GM12878 (cell line): Measurements from ENCODE around the gene TTC33. TPM values are rescaled to one million over a fixed set of nuclear protein-coding genes. Genes with fewer than 3 reads are reported as not detected.

ENCODE experiments used
- ATAC-seq: fragments of 200-7000 bp; cut with Tn5 transposase; 3 replicates; pipeline ENCODE4 v1.9.1; 2020; ENCODE audit warnings: mild to moderate bottlenecking, moderate library complexity
- BruUV-seq: library from RNA; stranded (reverse); fragments of 400-500 nt; replicated peaks from 2 replicates; lab custom pipeline; 2021; lab: Mats Ljungman, UMichigan
- CTCF ChIA-PET: fragments of 300-600 bp; sonication (Branson Sonifier 250); formaldehyde crosslinking; extraction: SDS; loops from one replicate; lab custom pipeline; 2021; ENCODE audit warnings: inconsistent platforms; lab: Yijun Ruan, JAX
- POLR2A ChIA-PET: fragments of 350-600 bp; formaldehyde crosslinking; extraction: SDS; loops from one replicate; lab custom pipeline; 2021; ENCODE audit warnings: inconsistent platforms; lab: Charles Lee
- RAD21 ChIA-PET: fragments of 300-600 bp; sonication (Branson Sonifier 250); formaldehyde crosslinking; loops from one replicate; lab custom pipeline; 2023; ENCODE audit warnings: antibody characterized with exemption; ENCODE audit not compliant: unreplicated experiment; lab: Charles Lee
- SMC1A ChIA-PET: fragments of 300-600 bp; sonication (Branson Sonifier 250); formaldehyde crosslinking; loops from one replicate; lab custom pipeline; 2023; ENCODE audit not compliant: unreplicated experiment, uncharacterized antibody; lab: Charles Lee
- DNase-seq: peaks from one replicate; pipeline ENCODE4 v3.0.0-alpha.2; 2011; ENCODE audit warnings: low read depth, low spot score
- FAIRE-seq: peaks from 3 replicates; lab custom pipeline; 2011; peaks lifted over from hg19 to GRCh38; lab: Jason Lieb, UNC
- H2AFZ ChIP-seq: 2 replicates; pipeline ENCODE4 v1.6.0; 2011; ENCODE audit warnings: low read depth, low read length, control low read depth; ENCODE audit not compliant: control insufficient read depth
- H3K27ac ChIP-seq: 2 replicates; pipeline ENCODE4 v1.5.1; 2011; ENCODE audit warnings: control low read depth; ENCODE audit not compliant: control insufficient read depth, insufficient read depth
- H3K27me3 ChIP-seq, 2 experiments: replicated peaks in 1 of 2; 2 replicates each; pipeline versions ENCODE4 v1.6.0 to v1.6.1; 2011; ENCODE audit warnings: low read length in 1 of 2; ENCODE audit not compliant: control insufficient read depth in 2 of 2, insufficient read depth in 2 of 2
- H3K36me3 ChIP-seq, 2 experiments: 2 replicates each; pipeline ENCODE4 v1.5.1; 2011; ENCODE audit warnings: low read length in 1 of 2; ENCODE audit not compliant: control insufficient read depth in 2 of 2, insufficient read depth in 2 of 2
- H3K4me1 ChIP-seq: 2 replicates; pipeline ENCODE4 v1.6.1; 2011; ENCODE audit warnings: mild to moderate bottlenecking, low read length, moderate library complexity, mixed read lengths; ENCODE audit not compliant: control insufficient read depth, insufficient read depth
- H3K4me2 ChIP-seq: 2 replicates; pipeline ENCODE4 v1.6.0; 2011; ENCODE audit warnings: control low read depth; ENCODE audit not compliant: control insufficient read depth, insufficient read depth
- H3K4me3 ChIP-seq: fragments of 200-600 bp; sonication (generic); 2 replicates; pipeline ENCODE4 v1.5.1; 2016
- H3K79me2 ChIP-seq: 2 replicates; pipeline ENCODE4 v1.6.0; 2011; ENCODE audit warnings: low read length; ENCODE audit not compliant: control insufficient read depth, insufficient read depth
- H3K9ac ChIP-seq: 2 replicates; pipeline ENCODE4 v1.8.0; 2011; ENCODE audit warnings: low read length, control low read depth, mixed read lengths; ENCODE audit not compliant: control insufficient read depth, insufficient read depth
- H3K9me3 ChIP-seq: replicated peaks from 3 replicates; pipeline ENCODE4 v1.5.1; 2011; ENCODE audit warnings: mild to moderate bottlenecking, low read length; ENCODE audit not compliant: control insufficient read depth, insufficient read depth
- H4K20me1 ChIP-seq: 2 replicates; pipeline ENCODE4 v1.6.0; 2011; ENCODE audit not compliant: control insufficient read depth, insufficient read depth
- ETV6 ChIP-seq, 2 experiments: fragments of 450-650 bp in 1 of 2; IDR thresholded peaks in 1 of 2; conservative IDR thresholded peaks in 1 of 2; 2 replicates each; pipeline ENCODE4 v1.6.1; 2014; ENCODE audit warnings: antibody characterized with exemption in 1 of 2, borderline replicate concordance in 1 of 2, low read depth in 1 of 2, mild to moderate bottlenecking in 1 of 2, moderate library complexity in 1 of 2
- GABPA ChIP-seq: IDR thresholded peaks from 2 replicates; pipeline ENCODE4 v1.6.1; 2014; ENCODE audit warnings: antibody characterized with exemption, low read depth, mild to moderate bottlenecking, inconsistent platforms
- HDGF ChIP-seq: fragments of 450-650 bp; IDR thresholded peaks from 2 replicates; pipeline ENCODE4 v1.6.1; 2016; ENCODE audit warnings: antibody characterized with exemption
- KAT2A ChIP-seq: conservative IDR thresholded peaks from 2 replicates; pipeline ENCODE4 v1.6.1; 2011; ENCODE audit warnings: low read depth, low read length; ENCODE audit not compliant: control insufficient read depth
- MTA2 ChIP-seq: fragments of 450-650 bp; IDR thresholded peaks from 2 replicates; pipeline ENCODE4 v1.6.1; 2016; ENCODE audit warnings: low read depth, mild to moderate bottlenecking, moderate library complexity
- MTA3 ChIP-seq: IDR thresholded peaks from 2 replicates; pipeline ENCODE4 v1.6.1; 2012; ENCODE audit warnings: low read length, inconsistent platforms, borderline replicate concordance
- NBN ChIP-seq: fragments of 450-650 bp; IDR thresholded peaks from 2 replicates; pipeline ENCODE4 v1.6.1; 2016
- SRF ChIP-seq, 2 experiments: IDR thresholded peaks; 2 replicates each; pipeline ENCODE4 v1.6.1; 2011; ENCODE audit warnings: low read depth in 2 of 2, low read length in 2 of 2, mild to moderate bottlenecking in 1 of 2, moderate library complexity in 1 of 2
- STAT1 ChIP-seq: fragments of 450-650 bp; conservative IDR thresholded peaks from 2 replicates; pipeline ENCODE4 v1.6.1; 2014; ENCODE audit warnings: antibody characterized with exemption, mild to moderate bottlenecking
- ZNF207 ChIP-seq: fragments of 450-650 bp; IDR thresholded peaks from 2 replicates; pipeline ENCODE4 v1.6.1; 2014; ENCODE audit warnings: antibody characterized with exemption, mild to moderate bottlenecking, borderline replicate concordance
- ZNF384 ChIP-seq: IDR thresholded peaks from 2 replicates; pipeline ENCODE4 v1.6.1; 2012; ENCODE audit warnings: low read depth, mild to moderate bottlenecking, low read length, improper control_type of control experiment, borderline replicate concordance
- WGBS: methylation state at CpG from one replicate; pipeline ENCODE4 v1.1.6; 2016; ENCODE audit warnings: low lambda C conversion rate; ENCODE audit not compliant: insufficient replicate concordance, insufficient coverage; ENCODE audit errors: missing lambda C conversion rate; 5-methylcytosine and 5-hydroxymethylcytosine counted together
- in situ Hi-C: fragments of 300-500 bp; cut with MboI; formaldehyde crosslinking; loops from 9 replicates; pipeline ENCODE4 v1.14.3; 2018; ENCODE audit warnings: mixed read lengths
- intact Hi-C: fragments of 100-400 bp; cut with micrococcal nuclease; formaldehyde crosslinking; loops from one replicate; pipeline ENCODE4 v1.14.2; 2022; ENCODE audit not compliant: unreplicated experiment
- polyA plus RNA-seq, 11 experiments: library from polyadenylated mRNA; depleted of rRNA in 4 of 11; unstranded in 6 of 11; stranded (reverse) in 5 of 11; fragments of >200 nt; fragmentation: Nextera tagmentation in 4 of 11; fragmentation: Illumina TruSeq in 1 of 11; extraction: Ambion mirVana in 4 of 11; extraction: Trizol in 1 of 11; gene quantifications; 1 replicate in 1 of 11; 2 replicates in 10 of 11; pipeline versions ENCODE4 v1.2.1 to v1.2.3, GENCODE V29; 2011 to 2016; ENCODE audit warnings: inconsistent platforms in 2 of 11, missing spikeins in 2 of 11, low read depth in 1 of 11
- total RNA-seq, 4 experiments: library from RNA; depleted of rRNA in 3 of 4; stranded (reverse); fragments of >200 nt in 3 of 4; fragmentation: Illumina TruSeq in 1 of 4; extraction: Trizol in 1 of 4; gene quantifications; 2 replicates each; pipeline versions ENCODE4 v1.2.1 to v1.2.3, GENCODE V29; 2013 to 2021
- TF ChIP-seq, protein P1 (sequence below): IDR thresholded peaks from 2 replicates; pipeline ENCODE4 v1.6.1; 2012; ENCODE audit warnings: low read depth, low read length, improper control_type of control experiment
- TF ChIP-seq, protein P2 (sequence below): IDR thresholded peaks from 2 replicates; pipeline ENCODE4 v1.6.1; 2011; ENCODE audit warnings: borderline replicate concordance, low read depth, mild to moderate bottlenecking, moderate library complexity, low read length; ENCODE audit not compliant: insufficient read depth, poor library complexity, severe bottlenecking
- TF ChIP-seq, protein P3 (sequence below): IDR thresholded peaks from 2 replicates; pipeline ENCODE4 v1.6.1; 2012; ENCODE audit warnings: improper control_type of control experiment, low read depth, low read length; ENCODE audit not compliant: insufficient replicate concordance

The TTC33 gene
- total and polyA plus RNA-seq, 10 of the 15 experiments (the other 5 are each of a cell fraction or from before 2014, with no cell fraction given), result 7.9 to 22.3 (median 14.6) TPM

DNA sequence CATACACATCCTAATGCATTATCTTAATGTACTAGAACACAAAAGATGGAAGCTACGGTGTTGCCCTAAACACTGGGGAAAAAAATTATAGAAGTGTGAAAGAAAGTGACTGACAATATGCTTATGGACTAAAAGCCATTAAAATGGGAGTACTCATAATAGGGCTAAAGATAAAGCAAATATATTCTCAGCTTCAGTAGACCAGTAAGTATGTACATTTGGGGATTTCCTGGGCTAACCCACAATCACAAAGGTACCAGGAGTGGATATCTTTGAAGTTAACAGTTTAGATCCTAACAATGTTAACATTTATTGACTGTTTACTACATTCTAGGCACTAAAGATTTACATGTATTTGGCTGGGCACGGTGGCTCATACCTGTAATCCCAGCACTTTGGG, 39.2 kb downstream of the TTC33 start (continued):
- TF ChIP-seq, protein P1, sequence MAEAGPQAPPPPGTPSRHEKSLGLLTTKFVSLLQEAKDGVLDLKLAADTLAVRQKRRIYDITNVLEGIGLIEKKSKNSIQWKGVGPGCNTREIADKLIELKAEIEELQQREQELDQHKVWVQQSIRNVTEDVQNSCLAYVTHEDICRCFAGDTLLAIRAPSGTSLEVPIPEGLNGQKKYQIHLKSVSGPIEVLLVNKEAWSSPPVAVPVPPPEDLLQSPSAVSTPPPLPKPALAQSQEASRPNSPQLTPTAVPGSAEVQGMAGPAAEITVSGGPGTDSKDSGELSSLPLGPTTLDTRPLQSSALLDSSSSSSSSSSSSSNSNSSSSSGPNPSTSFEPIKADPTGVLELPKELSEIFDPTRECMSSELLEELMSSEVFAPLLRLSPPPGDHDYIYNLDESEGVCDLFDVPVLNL, result no peak
- no peak for TF ChIP-seq MTA2
- TF ChIP-seq, protein P2, sequence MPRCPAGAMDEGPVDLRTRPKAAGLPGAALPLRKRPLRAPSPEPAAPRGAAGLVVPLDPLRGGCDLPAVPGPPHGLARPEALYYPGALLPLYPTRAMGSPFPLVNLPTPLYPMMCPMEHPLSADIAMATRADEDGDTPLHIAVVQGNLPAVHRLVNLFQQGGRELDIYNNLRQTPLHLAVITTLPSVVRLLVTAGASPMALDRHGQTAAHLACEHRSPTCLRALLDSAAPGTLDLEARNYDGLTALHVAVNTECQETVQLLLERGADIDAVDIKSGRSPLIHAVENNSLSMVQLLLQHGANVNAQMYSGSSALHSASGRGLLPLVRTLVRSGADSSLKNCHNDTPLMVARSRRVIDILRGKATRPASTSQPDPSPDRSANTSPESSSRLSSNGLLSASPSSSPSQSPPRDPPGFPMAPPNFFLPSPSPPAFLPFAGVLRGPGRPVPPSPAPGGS, result no peak
- TF ChIP-seq STAT1, result no peak
- TF ChIP-seq GABPA, result no peak
- no peak for TF ChIP-seq ZNF384
- no peak for TF ChIP-seq ETV6 (conservative IDR thresholded peaks at IDR 0.05 in 1 of 2, IDR thresholded peaks at IDR 0.05 in 1 of 2; ENCODE audit: borderline replicate concordance in 1 of 2, low read depth in 1 of 2)

DNA sequence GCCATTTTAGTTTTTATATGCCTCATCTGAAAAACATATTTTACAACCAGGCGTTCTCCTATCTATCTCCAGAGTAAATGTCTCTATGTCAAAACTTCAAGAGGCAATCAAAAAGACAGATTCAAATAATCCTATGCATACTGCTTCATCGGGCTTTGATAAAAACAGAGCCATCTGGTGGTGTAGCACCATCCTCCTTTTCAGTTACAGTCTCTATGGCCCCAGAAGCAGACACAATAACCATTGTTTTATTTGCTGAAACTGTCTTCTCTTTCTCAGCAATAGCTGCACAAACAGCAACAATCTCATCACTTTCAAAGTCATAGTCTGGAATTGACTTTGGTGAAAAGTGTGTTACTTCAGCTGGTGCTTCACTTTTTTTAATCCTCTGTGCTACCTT, 39.8 kb downstream of the TTC33 start:
- in situ Hi-C loops, result no loop called here
- Histone ChIP-seq H3K4me1 (no peaks in the 10 kb centered on the region), H3K9me3 (no peaks in the 10 kb centered on the region), H3K79me2 (no peaks in the 10 kb centered on the region), H3K27me3 (no peaks in the 10 kb centered on the region), H4K20me1 (no peaks in the 10 kb centered on the region), H3K36me3 (peaks cover 0 to 4% of the 10 kb centered on the region in 2 experiments; a peak in 1 of 4 replicates), H3K4me3 (no peak overlapping the region), H3K27ac (no peak overlapping the region), H2AFZ (no peak overlapping the region), H3K9ac (no peak overlapping the region), H3K4me2 (no peak overlapping the region)
- CTCF ChIA-PET, result interaction anchor here (1.5 kb wide), 1 partner anchor 20 kb away, joined by 4 read pairs; no protein-coding TSS in a partner anchor
- no TSS peak for BruUV-seq
- SMC1A ChIA-PET, result interaction anchor here (0.9 to 1.6 kb wide), 3 partner anchors 9 to 13 kb away, joined by 4 to 5 read pairs (median 5); no protein-coding TSS in a partner anchor
- intact Hi-C loops, result no loop called here
- ATAC-seq (no peak), DNase-seq (no peak), FAIRE-seq (no peak)
- 97% methylated on average over 2 of the region's 2 CpGs for WGBS
- POLR2A ChIA-PET, result no interaction called here
- RAD21 ChIA-PET, result no interaction called here
- no peak for TF ChIP-seq KAT2A
- no peak for TF ChIP-seq SRF (IDR thresholded peaks at IDR 0.05; ENCODE audit: low read depth in 2 of 2, low read length in 2 of 2)
- no peak for TF ChIP-seq ZNF207
- TF ChIP-seq, protein P3, sequence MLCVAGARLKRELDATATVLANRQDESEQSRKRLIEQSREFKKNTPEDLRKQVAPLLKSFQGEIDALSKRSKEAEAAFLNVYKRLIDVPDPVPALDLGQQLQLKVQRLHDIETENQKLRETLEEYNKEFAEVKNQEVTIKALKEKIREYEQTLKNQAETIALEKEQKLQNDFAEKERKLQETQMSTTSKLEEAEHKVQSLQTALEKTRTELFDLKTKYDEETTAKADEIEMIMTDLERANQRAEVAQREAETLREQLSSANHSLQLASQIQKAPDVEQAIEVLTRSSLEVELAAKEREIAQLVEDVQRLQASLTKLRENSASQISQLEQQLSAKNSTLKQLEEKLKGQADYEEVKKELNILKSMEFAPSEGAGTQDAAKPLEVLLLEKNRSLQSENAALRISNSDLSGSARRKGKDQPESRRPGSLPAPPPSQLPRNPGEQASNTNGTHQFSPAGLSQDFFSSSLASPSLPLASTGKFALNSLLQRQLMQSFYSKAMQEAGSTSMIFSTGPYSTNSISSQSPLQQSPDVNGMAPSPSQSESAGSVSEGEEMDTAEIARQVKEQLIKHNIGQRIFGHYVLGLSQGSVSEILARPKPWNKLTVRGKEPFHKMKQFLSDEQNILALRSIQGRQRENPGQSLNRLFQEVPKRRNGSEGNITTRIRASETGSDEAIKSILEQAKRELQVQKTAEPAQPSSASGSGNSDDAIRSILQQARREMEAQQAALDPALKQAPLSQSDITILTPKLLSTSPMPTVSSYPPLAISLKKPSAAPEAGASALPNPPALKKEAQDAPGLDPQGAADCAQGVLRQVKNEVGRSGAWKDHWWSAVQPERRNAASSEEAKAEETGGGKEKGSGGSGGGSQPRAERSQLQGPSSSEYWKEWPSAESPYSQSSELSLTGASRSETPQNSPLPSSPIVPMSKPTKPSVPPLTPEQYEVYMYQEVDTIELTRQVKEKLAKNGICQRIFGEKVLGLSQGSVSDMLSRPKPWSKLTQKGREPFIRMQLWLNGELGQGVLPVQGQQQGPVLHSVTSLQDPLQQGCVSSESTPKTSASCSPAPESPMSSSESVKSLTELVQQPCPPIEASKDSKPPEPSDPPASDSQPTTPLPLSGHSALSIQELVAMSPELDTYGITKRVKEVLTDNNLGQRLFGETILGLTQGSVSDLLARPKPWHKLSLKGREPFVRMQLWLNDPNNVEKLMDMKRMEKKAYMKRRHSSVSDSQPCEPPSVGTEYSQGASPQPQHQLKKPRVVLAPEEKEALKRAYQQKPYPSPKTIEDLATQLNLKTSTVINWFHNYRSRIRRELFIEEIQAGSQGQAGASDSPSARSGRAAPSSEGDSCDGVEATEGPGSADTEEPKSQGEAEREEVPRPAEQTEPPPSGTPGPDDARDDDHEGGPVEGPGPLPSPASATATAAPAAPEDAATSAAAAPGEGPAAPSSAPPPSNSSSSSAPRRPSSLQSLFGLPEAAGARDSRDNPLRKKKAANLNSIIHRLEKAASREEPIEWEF, result no peak
- TF ChIP-seq NBN, result no peak
- no peak for TF ChIP-seq MTA3
- no peak for TF ChIP-seq HDGF
